Loucy (cell line): ENCODE results near the gene FBXO47.

ENCODE experiments used
- CTCF ChIP-seq: fragments of 200-600 bp; sonication (generic); conservative IDR thresholded peaks from 2 replicates; pipeline ENCODE4 v1.5.1; 2014; ENCODE audit warnings: mild to moderate bottlenecking, antibody characterized with exemption, low read length
- EZH2phosphoT487 ChIP-seq: fragments of 200-600 bp; IDR thresholded peaks from 2 replicates; pipeline ENCODE4 v1.6.1; 2018; ENCODE audit warnings: antibody characterized with exemption, mild to moderate bottlenecking, moderate library complexity, borderline replicate concordance

- TF ChIP-seq CTCF, result no peak
- TF ChIP-seq EZH2phosphoT487, result no peak
Observed at GRCh38 chr17:38898291-38898679, 68.9 kb downstream of the FBXO47 start.
